Choroid plexus epithelial cell (primary cell): ENCODE results near the gene ZSCAN31.

ENCODE experiments used
- DNase-seq: peaks from one replicate; pipeline ENCODE4 v3.0.0-alpha.2; 2010; ENCODE audit warnings: low read depth
- H3K4me3 ChIP-seq: 2 replicates; pipeline ENCODE4 v1.5.1; 2011; ENCODE audit warnings: low read depth, mild to moderate bottlenecking, control low read depth, low read length, moderate library complexity
- CTCF ChIP-seq: conservative IDR thresholded peaks from 2 replicates; pipeline ENCODE4 v1.5.1; 2011; ENCODE audit warnings: low read depth, mild to moderate bottlenecking, control low read depth, inconsistent platforms, low read length, moderate library complexity

The ZSCAN31 gene

GRCh38 chr6:28274888-28275287, 61.1 kb downstream of the ZSCAN31 start:
- TF ChIP-seq CTCF: no peak
- no peak overlapping the region for H3K4me3 ChIP-seq
- no peak for DNase-seq
